GM19467 (cell line): ENCODE data around the gene GRIN1.

Source experiments
- ATAC-seq: cut with Tn5 transposase; IDR thresholded peaks from one replicate; pipeline ENCODE4 v1.9.1; 2021; ENCODE audit warnings: mild to moderate bottlenecking, moderate library complexity; ENCODE audit not compliant: unreplicated experiment

Gene GRIN1

GRCh38 chr9:137189297-137190295 is 50.6 kb downstream of the GRIN1 start:
- no peak for ATAC-seq

GRCh38 chr9:137190315-137190856 is 51.4 kb downstream of the GRIN1 start:
- ATAC-seq = no peak

- ATAC-seq = no peak
These were observed 52.3 kb downstream of the GRIN1 start for GRCh38 chr9:137191245-137191644.

- ATAC-seq = no peak
These were observed 52.9 kb downstream of the GRIN1 start for GRCh38 chr9:137191691-137192447.

- ATAC-seq = no peak
These were observed 53.5 kb downstream of the GRIN1 start for GRCh38 chr9:137192448-137192780.

GRCh38 chr9:137192859-137193258 is 53.9 kb downstream of the GRIN1 start:
- ATAC-seq = no peak

- no peak for ATAC-seq
These were observed 54.8 kb downstream of the GRIN1 start for GRCh38 chr9:137193771-137194170.

- ATAC-seq = no peak
These were observed 55.4 kb downstream of the GRIN1 start for GRCh38 chr9:137194388-137194787.

GRCh38 chr9:137194909-137195308 is 56.0 kb downstream of the GRIN1 start:
- ATAC-seq = no peak

GRCh38 chr9:137195525-137196220 is 56.7 kb downstream of the GRIN1 start:
- ATAC-seq = no peak

GRCh38 chr9:137198051-137198901 is 59.3 kb downstream of the GRIN1 start:
- no peak for ATAC-seq

GRCh38 chr9:137198902-137199283 is 59.9 kb downstream of the GRIN1 start:
- ATAC-seq = no peak

- no peak for ATAC-seq
These were observed 60.6 kb downstream of the GRIN1 start for GRCh38 chr9:137199411-137200121.

- peak; percentile 82 for ATAC-seq
These were observed 61.6 kb downstream of the GRIN1 start, which contains the start of gene TPRN for GRCh38 chr9:137200311-137201204. TSS of gene TPRN (minus strand) at chr9:137200741. CDS start at chr9:137200711, 30 bp downstream.

GRCh38 chr9:137201205-137201868 is 62.4 kb downstream of the GRIN1 start:
- ATAC-seq = no peak

GRCh38 chr9:137202966-137203365 is 64.0 kb downstream of the GRIN1 start:
- ATAC-seq = no peak

- ATAC-seq = no peak
These were observed 65.8 kb downstream of the GRIN1 start for GRCh38 chr9:137204731-137205125.
